ENCODE measurements around the gene KRT33B.
"Not testable (repeated sequence)": the region's sequence is repeated elsewhere in the genome, so short reads cannot be mapped to it uniquely, and the experiment has no call there.

The KRT33B gene

DNA sequence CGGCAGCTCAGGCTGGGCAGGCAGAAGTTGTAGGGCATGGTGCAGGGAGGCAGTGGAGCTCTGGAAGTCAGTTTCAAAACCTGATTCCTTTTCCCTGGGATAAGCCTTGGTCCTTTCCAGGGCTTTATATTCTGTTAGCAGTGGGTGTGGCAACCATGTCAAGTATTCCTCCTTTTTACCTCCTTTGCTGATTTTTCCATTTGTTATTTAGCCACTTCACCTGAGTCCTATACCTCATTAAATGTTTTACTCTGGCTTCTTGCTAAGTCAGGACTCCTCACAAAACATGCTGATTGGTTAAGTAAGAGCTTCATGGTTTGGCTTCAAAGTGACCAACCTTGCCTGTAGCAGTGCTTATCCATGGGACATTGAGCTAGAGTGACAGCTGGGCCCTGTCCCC lies at the start of gene KRT33B:
TSS of gene KRT33B (minus strand) at position 101 of the 400 bp plus-strand sequence. CDS start at position 38, 63 bp downstream.
- no peak for DNase-seq (ENCODE audit: low read depth in 2 of 2)

DNA sequence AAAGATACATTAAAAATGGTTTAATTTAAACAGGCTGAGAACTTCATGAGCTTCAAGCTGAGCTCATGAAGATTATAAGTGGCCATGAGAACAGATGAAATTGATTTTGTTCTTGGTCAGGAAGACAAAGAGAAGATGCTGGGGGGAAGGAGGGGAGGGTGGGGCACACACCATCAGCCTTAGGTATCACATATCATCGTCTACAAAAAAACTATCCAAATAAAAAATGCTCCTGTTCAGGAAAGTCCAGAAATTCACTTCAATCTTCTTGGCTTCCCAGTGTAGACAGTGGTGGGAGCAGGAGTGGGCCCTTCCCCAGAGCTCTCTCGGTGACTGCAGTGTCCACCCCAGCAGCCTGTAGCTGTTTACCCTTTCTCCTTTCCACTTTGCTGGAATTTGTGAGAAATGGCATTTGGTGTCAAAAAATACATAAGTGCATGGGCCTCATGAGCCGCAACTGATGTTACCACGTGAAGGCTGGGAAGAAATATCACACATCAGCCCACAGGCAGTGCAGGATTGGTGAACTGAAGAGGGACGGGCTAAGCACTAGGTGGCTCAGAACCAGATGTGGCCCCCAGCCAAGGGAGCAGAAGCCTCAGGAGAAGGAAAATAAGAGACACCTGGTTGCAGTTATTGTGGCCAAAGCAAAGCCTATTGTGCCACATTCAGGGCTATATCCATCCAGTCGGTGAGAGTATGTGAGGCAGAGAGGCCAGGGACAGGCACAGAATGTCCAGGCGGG lies 48.7 kb upstream of the KRT33B start:
- DNase-seq (ENCODE audit: low read depth in 2 of 2): no peak

DNA sequence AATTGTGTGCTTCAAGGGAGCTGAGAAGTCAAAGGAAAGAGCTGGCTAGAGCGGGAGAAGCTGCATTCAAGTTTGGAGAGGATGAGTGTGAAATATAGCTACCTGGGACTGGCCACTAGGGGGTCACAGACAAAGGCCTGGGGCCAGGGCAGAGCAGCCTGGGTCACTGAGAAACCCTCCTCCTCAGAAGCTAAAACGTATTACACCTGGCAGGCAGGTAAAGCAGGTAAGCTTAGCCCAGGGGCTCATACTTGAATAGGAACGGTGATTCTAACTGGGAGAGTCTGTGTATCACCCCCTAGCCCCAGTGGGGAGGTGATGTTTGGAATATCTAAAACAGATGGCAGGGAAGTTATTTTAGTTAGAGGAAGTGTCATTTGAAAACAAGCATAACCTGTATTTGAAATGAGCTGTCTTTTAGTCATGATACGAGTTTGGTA lies 48.0 kb upstream of the KRT33B start:
- DNase-seq (ENCODE audit: low read depth in 2 of 2): no peak

DNA sequence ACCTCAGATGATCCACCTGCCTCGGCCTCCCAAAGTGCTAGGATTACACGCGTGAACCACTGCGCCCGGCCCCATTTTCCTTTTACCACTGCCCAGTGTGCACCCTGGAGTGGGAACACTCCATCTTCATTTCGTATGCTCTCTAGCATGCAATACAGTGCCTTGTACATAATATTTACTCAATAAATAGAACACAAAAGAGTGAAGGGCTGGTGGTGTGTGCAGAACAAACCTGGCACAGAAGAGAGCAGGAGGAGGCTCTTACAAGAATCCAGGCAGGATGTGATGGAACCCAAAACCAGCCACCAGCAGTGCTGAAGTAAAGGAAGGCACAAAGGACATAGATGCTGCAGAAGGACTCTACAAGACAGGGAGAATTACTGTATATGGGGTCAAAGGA lies 47.5 kb upstream of the KRT33B start:
- DNase-seq (ENCODE audit: low read depth in 2 of 2): no peak

DNA sequence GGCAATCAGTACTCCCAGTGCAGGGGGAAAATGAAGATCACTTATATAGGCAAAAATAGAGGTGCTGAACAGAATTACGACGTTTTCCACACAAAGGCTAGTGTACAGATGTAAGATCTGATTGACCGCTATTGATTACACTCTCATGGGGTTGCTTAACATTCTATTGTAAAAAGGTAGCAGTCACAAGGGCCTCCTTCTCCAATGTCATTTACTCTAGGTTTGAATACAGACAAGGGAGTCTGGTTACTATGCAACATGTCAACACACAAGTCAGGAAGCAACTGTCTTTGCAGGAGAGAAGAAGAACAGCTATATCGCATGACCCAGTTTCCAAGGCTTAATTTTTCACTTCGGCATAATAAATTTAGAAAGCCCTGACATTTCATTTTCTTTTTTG lies 46.9 kb upstream of the KRT33B start:
- no peak for DNase-seq (ENCODE audit: low read depth in 2 of 2)

DNA sequence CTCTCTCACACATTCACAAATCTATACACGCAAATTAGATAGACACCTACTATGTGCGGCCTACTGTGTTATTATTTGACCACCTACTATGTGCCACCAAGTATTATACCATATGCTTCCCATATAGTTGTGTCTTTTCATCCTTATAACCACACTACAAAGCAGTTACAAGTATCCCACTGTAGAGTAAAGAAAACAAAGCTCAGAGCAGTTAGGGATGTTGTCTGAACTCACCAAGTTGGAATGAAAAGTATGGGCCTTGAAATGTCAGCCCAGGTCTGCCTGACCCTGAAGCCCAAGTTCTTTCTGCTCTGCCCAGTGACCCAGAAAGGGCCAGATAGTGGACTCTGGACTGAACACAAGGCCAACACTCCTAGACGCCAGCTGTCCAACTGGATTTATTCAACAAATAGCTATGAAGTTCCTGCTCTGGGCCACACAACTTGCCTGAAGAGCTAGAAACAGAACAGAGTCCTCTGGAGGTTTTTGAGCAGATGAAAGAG lies 46.3 kb upstream of the KRT33B start:
- no peak for DNase-seq (ENCODE audit: low read depth in 2 of 2)

DNA sequence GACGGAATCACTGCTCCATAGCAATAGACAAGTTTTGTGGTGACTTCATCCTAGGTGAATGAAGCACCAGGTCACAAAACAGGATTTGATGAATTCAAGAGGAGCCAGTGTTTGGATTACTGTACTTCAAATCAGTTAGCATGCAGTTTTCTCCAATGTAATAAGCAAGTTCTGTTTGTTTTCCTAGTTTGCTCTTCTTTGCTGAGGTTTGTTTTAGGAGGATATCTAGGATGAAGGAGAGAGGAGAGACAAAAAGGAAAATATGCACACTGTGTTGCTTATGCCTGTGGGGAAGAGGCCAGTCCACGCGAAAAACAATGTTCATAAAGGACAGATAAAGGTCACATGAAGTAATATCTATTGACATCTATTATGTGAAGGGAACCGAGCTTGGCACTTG lies 45.8 kb upstream of the KRT33B start:
- DNase-seq (ENCODE audit: low read depth in 2 of 2): no peak

DNA sequence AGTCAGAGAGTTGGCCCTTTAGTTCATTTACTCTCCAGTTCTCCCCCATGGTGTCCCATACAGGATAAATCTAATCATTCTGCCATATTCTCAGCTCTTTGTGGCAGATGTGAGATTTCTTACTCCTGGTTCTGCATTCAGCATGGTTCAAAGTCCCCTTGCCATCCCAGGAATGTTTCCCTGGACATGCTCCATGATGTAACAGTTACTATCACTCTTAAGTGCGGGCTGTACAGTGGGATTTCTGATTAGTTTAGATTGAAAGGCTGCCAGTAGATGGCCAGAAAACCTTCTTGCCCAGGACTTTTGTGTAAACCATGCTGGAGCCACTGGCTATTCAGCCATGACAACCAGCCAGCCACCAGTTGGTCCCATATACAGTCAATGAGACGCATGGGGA lies 44.4 kb upstream of the KRT33B start:
- no peak for DNase-seq (ENCODE audit: low read depth in 2 of 2)

DNA sequence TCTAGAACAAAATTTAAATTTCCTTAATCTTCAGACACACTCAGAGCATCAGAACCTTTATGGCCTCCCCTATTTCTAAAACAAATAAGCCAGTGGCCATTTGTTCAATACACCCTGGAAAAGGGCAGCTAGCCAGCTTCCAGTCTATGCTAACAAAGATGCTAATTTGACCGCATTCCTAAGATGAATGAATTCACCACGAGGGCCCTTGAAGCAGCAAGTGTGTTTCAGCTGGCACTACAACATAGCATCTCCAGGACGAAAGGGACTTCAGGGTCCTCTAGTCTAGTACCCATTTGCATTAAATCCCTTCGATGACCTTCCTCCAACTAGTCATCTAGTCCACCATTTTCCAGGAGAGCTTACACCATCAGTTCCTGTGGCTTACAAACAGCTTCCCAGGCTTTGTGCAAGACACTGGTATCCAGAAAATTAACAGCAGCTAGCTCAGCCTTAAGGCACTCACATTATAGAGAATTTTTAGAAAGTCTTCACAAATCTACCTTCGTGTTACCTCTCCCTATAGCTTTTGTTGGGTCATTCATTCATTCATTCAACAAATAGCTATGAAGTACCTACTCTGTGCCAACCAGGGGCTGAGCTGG lies 43.8 kb upstream of the KRT33B start:
- no peak for DNase-seq (ENCODE audit: low read depth in 2 of 2)

DNA sequence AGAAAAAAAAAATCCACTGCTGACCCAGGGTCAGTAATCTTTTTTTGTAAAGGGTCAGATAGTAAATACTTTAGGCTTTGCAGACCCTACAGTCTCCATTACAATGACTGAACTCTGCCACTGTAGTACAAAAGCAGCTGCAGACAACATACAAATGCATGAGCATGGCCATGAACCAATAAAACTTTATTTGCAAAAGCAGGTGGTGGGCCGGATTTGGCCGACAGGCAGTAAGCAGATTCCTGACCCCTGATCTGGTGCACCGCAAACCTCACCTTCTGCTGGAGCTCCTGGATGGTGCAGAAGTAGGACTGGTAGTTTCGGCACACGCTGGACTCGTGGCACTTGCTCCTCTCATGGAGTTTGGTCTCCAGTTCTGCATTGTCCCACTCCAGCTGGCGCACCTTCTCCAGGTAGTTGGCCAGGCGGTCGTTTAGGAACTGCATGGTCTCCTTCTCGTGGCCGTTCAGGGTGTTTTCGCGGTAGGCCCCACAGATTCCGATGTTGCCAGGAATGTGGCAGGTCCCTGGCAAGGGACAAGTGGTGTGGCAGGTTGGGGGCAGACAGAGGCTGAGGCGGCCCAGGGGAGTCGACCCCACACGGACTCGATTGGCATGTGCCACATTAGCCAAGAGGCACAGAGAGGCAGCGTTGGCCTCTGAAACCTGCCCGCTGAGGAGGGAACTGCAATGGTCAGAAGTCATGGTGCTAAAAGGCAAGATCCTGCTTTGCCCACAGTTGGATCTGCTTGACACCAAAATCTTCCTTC lies 41.6 kb upstream of the KRT33B start:
- DNase-seq (ENCODE audit: low read depth in 2 of 2): no peak

DNA sequence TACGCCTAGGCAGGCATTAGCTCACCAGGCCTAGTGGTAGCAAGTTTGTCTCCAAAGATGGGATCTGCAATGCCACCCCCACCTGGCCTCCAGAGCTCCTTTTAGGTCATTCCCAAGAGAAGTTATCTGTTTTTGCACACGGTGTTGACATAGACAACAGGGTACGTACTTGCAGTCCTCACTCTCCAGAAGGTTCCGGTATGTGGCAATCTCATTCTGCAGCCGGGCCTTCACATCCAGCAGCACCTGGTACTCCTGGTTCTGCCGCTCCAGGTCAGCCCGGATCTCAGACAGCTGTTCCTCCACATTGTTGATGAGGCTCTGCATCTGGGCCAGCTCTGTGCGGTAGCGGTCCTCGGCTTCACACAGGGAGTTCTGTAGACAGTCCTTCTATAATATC lies 37.6 kb upstream of the KRT33B start:
- DNase-seq (ENCODE audit: low read depth in 2 of 2): no peak

DNA sequence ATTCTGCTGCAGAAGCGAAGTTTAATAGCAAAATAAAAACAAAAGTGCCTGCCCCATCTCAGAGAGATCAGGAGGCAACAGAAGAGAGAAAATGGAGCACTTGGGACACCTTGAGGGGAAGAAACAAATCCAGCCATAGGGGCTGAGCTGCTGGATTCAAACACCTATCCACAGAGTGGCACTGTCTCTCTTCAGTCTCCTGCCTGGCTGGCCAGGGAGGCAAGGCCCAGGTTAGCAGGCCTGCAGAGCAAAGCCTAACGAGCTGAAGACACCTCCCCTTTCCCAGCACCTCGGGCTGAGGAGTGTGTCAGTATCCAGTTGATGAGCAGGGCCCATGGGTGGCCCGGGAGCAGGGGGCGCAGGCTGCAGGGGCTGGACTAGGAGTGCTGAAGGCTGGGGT lies 36.6 kb upstream of the KRT33B start:
- no peak for DNase-seq (ENCODE audit: low read depth in 2 of 2)

DNA sequence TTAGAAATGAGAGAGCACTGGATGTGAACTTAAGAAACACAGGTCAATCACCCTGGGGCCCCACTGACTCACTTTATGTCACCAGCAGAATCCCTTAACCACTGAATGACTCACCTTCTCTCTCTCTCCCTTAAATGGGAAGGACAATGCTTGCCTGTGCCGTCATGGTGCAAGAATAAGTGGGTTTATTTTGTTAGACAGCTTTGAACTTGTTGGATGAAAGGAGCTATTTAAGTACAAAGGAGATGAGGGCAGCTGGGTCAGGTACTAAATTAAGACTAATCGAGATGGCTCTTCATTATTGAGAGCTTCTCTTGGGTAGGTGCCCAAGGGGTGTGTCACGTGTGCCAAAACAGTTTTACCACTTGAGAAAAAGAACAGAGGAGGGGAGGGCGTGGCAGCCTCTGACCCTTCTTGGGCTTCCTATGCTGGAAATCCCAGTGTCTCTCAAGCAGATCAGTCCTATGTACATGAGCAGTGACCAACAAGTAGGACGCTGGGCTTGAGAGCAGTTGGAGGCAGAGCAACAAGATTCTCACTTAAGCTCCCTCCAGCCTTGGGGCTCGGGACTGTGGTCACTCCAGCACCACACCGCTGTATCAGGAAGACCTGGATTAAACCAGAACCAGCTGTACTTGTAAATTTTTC lies 34.5 kb upstream of the KRT33B start:
- peak; percentile 70 to 73 for DNase-seq (ENCODE audit: low read depth in 2 of 2)

DNA sequence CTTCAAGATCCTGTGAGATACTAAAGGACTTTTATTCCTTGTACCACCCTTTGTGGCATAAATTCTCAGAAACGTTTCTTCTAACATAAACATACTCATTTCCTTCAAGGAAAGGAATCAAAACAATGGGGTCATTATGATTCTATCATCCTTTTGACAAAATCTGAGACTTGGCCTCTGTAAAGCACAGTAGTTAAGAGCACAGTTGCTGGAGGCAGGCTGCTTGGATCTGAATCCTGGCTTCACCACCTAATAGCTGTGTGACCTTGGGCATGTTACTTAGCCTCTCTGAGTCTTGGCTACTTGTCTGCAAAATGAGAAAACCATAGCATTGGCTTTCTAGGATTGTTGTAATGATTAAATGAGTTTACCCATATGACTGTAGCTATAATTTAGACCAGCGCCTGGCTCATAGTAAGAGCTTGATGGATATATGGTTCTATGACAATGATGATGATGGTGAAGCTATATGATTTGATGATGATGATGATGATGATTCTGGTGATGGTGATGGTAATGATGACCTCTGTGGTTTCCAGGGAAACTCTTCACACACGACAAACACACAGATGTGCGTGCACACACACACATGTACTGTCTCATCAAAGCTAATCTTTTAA lies 33.9 kb upstream of the KRT33B start:
- no peak for DNase-seq (ENCODE audit: low read depth in 2 of 2)

DNA sequence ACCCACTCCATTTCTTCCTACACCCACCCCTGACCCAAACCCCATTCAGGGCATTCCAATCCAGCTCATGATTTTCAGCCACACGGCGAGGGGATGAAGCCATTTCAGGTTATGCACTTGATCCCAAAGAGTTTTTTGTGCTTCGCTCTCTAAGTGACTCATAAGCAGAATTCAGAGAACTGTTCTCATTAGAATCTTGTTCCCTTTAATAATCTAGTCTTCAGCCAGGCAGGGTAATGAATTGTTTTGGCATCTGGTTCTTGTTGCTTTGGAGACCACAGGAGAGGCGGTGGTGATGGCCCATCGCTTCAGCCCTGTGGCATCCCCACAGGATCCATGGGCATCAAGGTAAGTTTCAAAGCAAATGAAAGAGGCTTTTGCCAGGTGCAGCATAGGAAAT lies 32.5 kb upstream of the KRT33B start:
- DNase-seq (ENCODE audit: low read depth in 2 of 2): no peak

DNA sequence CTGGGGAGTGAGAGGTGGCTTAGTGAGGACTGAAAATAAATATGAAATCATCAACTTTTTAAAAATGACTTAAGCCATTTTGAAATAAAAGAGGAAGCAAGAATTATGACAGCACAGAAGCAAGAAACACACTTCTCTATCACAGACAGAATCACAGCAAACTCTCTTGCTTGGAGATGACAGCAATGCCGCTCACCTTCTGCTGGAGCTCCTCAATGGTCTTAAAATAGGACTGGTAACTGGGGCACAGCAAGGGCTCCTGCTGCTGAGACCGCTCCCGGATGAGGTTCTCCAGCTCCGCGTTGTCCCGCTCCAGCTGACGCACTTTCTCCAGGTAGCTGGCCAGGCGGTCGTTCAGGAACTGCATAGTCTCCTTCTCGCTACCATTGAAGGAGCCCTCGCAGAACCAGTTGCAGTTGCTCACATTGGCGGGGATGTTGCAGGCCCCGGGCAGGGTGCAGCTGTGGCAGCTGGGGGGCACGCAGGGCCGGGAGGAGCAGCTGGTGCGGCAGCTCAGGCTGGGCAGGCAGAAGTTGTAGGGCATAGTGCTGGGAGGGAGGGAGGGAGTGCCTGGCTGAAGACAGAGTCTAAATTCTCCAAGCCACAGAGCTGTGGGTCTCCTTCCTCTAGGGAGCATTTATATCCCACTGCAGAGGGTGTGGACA lies 27.5 kb upstream of the KRT33B start, which contains the start of gene KRT31:
TSS of gene KRT31 (minus strand) at position 613 of the 665 bp plus-strand sequence. CDS start at position 544, 69 bp downstream.
- no peak for DNase-seq (ENCODE audit: low read depth in 2 of 2)

DNA sequence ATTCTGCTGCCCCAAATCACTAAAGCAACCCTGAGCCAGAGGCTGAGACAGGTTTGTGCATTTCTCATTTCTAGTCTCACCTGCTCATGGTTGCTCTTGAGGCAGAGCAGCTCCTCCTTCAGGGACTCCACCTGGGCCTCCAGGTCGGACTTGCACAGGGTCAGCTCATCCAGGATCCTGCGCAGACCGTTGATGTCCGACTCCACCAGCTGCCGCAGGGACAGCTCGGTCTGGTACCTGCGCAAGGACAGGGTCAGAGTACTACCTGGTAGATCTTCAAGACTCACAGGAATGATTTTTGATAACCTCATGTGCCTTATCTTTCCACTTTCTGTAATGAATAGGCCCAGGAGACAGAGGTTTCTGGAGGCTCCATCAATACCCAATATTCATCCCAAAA lies 26.7 kb upstream of the KRT33B start:
- DNase-seq (ENCODE audit: low read depth in 2 of 2): no peak

DNA sequence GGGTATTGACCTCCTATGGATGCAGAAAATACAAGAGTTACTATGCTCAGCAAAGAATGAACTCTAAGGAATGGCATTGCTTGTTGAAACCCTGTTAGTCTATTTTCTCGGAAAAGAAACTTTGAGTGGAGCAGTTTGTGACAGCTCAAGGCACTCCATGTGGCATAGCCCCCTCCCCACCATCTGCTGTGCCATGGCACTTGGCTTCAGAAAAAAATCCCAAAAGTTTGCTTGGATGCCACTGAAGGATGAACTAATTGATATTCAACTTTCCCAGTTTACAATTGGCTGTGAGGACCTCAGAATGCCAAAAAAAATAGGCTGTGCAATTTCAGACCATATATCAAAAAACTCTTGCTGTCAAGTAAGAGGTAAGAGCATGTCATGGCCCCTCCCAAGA lies 26.0 kb upstream of the KRT33B start:
- no peak for DNase-seq (ENCODE audit: low read depth in 2 of 2)

DNA sequence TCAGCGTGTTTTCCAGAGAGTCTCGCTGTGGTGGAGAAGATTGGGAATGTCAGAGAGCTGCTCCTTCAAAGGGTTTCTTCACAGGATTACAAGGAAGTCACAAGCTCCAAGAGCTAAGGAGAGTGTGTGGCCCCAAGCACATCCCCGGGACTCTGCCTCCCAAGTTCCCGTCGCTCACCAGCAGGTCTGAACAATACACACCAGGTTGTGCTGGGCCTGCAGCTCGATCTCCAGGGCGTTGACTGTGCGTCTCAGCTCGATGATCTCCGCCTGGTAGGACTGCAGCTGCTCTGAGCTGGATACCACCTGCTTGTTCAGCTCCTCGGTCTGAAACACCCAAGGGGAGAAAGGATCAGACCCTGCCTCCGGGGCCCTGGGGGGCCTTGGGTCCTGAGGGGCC lies 25.4 kb upstream of the KRT33B start:
- DNase-seq (ENCODE audit: low read depth in 2 of 2): not testable (repeated sequence)

DNA sequence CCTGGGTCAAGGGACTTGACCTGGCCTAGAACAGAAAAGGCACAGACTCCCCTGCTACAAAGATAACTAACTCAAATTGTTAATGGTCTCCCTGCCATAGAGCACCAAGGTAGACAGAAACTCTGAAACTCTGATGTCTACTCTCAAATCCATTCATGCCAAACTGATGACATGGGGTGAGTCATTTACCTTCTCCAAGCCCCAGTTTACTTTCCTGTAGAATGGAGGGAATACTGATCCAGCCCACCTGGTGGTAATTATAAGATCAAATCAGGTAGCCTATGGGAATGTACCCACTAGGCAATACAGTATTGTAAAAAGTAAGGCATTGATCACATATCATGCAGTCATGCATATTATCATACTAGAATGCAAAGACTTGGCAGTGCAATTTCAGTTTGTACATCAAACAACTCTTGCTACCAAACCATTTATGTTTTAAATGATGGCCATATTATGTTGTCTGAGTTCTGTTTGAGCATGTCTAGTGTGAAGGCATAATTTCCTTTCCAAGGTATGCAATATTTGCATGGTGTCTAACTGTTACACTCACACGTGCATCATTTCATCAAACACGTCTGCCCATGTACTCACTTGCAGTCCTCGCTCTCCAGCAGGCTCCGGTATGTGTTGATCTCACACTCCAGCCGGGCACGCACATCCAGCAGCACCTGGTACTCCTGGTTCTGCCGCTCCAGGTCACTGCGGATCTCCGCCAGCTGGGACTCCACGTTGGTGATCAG lies 24.8 kb upstream of the KRT33B start:
- no peak for DNase-seq (ENCODE audit: low read depth in 2 of 2)
